ENCODE measurements around the gene AXDND1.
"Not testable (repeated sequence)": the region's sequence is repeated elsewhere in the genome, so short reads cannot be mapped to it uniquely, and the experiment has no call there.

AXDND1 gene

GRCh38 chr1:179365342-179366092 lies at the start of gene AXDND1:
Gene AXDND1 (plus strand): TSS chr1:179365971. CDS start chr1:179366510, 539 bp downstream.
- DNase-seq = peak; percentile 77

GRCh38 chr1:179318491-179318890 lies 47.3 kb upstream of the AXDND1 start:
- DNase-seq = no peak

DNA sequence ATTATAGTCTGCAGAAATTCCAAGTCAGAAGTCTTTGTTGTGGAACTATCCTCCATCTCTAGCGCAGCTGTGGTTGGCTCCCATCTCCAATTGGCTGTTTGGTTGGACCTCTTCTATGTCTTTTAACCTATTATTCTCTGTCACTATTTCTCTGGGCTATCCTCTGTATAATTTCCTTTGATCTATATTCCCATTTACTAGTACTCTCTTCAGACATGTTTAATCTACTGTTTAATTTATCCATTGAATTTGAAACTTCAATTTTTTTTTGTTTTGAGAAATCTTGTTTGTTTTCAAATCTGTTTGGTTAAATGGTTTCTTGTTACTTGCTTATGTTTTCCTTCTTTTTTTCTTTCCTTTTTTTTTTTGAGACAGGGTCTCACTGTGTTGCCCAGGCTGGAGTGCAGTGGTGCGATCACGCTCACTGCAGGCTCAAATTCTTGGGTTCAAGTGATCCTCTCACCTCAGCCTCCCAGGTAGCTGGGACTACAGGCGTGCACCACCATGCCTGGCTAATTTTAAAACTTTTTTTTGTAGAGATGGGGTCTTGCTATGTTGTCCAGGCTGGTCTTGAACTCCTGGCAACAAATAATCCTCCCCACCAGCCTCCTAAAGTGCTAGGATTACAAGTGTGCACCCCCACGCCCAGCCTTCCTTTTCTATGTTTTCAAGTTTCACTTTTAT lies 44.1 kb upstream of the AXDND1 start:
- no peak for DNase-seq

DNA sequence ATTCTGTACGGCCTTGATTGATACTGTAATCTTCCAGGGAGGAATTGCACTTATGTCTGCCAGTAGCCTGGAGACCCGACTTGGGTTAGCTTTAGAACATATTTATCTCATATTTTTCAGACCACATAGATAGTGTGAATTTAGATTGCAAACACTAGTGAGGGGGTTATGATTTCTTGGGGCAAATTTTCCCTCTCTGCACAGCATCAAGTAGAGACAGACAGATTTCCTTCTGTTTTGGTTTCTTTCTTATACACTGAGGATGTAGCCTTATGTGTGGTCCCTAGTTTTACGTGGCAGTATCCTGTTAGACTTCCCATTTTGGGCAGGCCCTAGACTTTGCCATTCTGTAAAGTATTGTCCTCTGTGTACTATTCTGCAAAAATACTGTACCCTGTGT lies 43.2 kb upstream of the AXDND1 start:
- no peak for DNase-seq

DNA sequence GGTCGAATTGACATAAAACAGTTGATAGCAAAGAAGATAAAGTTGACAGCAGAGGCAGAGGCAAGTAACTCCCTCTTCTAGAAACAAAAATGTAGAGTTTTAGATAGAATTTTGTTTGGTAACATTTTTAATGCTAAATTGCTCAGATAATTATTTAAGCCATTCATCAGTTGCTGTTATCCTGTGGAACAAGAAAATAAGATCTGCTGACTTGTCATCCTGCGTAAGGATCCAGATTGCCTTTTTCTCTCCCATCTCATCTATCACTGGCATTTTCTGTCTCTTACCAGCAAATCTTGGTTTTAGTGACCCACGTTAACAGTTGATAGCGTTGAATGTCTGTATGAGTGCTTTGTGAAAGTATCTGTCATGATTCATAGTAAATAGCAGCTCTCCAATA lies 42.3 kb upstream of the AXDND1 start:
- DNase-seq = no peak

GRCh38 chr1:179325836-179326235 lies 39.9 kb upstream of the AXDND1 start:
- DNase-seq = no peak

DNA sequence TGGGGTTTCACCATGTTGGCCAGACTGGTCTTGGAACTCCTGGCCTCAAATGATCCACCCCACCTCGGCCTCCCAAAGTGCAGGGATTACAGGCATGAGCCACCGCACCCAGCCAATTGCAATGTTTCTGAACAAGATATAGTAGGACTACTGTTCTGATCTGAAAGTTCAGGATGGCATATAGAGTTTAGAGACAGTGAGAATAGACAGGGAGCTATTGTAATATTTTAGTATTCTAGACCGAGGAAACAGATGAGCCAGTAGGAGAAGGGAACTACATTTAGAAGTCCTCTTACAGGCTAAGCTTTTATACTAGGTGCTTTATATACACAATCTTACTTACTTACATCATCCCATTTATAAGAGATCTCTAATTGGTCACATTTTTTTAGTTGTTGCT lies 39.0 kb upstream of the AXDND1 start:
- DNase-seq = no peak

- no peak for DNase-seq
Observed at GRCh38 chr1:179327196-179327595, 38.6 kb upstream of the AXDND1 start.

- no peak for DNase-seq
Observed at GRCh38 chr1:179327679-179328078, 38.1 kb upstream of the AXDND1 start.

GRCh38 chr1:179329862-179330261 lies 35.9 kb upstream of the AXDND1 start:
- no peak for DNase-seq

DNA sequence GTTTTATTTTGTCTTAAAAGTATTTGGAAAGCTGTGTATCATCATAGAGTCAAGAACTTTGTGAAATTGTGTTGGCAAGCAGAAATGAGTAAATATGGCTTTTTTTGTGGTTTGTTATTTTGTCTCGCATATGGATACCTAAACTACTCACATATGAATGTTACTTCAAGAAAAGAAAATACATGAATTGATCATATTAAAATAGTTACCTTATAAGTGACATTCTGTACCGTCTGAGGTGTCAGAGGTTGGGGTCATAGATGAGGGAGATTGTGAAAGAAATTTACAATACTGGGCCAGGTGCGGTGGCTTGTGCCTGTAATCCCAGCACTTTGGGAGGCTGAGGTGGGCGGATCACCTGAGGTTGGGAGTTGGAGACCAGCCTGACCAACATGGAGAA lies 31.3 kb upstream of the AXDND1 start:
- no peak for DNase-seq

DNA sequence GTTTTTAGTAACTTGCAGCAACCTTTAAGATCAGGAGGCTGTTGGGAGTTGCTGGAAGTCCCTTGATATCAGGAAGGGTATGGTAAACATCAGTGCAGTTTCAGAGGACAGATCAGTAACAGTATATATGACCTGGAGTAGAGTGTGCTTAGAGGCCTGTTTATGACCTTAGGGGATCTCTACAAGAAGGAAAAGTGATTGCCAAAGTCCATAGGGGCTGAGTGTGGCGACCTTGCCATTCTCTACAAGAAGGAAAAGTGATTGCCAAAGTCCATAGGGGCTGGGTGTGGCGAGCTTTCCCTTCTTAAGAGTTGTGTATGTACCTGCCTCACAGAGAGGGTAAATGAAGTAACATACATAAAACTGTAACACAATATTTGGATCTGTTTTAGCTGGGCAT lies 28.5 kb upstream of the AXDND1 start:
- no peak for DNase-seq

GRCh38 chr1:179337942-179338560 lies 27.7 kb upstream of the AXDND1 start:
- DNase-seq = no peak

- DNase-seq = no peak
Observed at GRCh38 chr1:179340918-179341317, 24.9 kb upstream of the AXDND1 start.

DNA sequence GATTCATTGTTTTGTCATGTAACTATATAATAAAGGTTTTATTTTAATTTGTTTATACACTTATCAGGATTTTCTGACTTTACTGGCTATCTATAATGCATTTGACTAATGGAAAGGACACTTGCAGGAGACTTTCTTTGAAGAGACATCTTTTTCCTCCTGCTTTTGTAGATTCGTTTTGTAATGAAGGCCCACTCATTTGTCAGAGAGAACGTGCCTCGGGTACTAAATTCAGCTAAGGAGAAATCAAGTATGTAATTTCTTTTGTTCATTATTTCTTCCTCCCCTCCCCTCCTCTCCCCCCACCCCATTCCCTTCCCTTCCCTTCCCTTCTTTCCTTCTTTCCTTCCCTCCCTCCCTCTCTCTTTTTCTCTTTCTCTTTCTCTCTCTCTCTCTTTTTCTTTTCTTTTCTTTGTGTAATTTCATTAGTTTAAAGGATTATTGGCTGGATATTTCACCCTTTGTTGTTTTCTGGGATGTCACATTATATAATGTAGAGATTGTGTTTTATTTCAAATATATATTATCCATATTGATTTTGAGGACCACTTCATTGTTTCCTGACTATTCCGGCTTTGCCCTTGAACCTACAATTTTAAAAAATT lies 23.7 kb upstream of the AXDND1 start:
- no peak for DNase-seq

DNA sequence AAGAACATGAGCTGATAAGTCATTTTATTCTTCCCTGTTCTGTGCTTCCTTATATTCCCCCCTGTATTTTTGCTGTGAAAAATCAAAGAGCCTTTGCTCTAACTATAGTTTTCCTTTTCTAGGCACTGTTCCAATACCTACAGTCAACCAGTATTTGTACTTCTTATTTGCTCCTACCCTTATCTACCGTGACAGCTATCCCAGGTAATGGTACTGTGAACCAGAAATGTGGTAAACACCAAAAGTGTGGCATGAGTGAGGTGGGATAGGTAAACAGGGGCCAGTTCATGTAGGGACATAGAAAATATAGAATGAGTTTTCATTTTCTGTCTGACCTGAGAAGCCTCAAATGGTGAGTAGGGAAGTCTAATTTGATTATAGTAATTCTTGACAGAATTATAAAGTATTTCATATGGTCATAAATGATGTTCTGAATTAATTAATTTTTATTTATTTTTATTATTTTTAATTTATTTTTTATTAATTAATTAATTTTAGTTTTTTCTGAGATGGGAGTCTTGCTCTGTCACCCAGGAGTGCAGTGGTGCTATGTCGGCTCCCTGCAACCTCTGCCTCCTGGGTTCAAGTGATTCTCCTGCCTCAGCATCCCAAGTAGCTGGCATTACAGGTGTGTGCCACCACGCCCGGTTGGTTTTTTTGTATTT lies 22.9 kb upstream of the AXDND1 start:
- no peak for DNase-seq

DNA sequence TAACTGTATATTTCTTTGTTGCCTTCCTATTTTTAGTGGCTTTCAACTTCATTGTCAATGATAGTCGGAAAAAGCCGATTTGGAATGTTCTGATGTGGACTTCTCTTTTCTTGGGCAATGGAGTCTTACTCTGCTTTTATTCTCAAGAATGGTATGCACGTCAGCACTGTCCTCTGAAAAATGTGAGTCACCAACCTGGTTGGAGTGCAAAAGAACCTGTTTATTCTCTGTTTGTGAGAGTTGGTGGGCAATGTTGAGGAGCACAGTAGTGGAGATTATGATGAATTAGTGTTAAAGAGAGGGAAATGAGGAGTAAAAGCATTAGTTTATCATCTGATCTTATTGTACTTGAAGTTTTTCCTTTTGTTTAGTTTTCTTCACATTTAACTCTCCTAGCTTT lies 14.5 kb upstream of the AXDND1 start:
- no peak for DNase-seq

- DNase-seq = no peak
Observed at GRCh38 chr1:179352236-179352635, 13.5 kb upstream of the AXDND1 start.

DNA sequence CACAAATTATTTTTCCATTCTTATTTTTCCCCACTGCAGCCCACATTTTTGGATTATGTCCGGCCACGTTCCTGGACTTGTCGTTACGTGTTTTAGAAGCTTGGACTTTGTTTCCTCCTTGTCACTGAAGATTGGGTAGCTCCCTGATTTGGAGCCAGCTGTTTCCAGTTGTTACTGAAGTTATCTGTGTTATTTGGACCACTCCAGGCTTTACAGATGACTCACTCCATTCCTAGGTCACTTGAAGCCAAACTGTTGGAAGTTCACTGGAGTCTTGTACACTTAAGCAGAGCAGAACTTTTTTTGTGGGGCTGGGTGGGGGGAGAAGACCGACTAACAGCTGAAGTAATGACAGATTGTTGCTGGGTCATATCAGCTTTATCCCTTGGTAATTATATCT lies 12.2 kb upstream of the AXDND1 start:
- DNase-seq = no peak

DNA sequence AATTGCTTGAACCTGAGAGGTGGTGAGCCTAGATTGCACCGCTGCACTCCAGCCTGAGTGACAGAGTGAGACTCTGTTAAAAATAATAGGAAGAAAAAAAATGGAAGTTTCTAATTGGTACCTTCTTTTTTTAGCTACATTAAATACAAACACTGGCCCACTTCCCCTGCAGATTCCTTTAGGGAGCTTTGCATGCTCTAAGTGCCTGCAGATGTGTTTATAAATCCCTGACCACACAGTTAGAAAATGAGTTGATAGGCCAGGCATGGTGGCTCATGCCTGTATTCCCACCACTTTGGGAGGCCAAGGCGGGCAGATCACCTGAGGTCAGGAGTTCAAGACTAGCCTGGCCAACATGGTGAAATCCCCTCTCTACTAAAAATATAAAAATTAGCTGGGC lies 4.1 kb upstream of the AXDND1 start:
- DNase-seq = not testable (repeated sequence)

- no peak for DNase-seq
Observed at GRCh38 chr1:179366093-179366800, 476 bp downstream of the AXDND1 start.

DNA sequence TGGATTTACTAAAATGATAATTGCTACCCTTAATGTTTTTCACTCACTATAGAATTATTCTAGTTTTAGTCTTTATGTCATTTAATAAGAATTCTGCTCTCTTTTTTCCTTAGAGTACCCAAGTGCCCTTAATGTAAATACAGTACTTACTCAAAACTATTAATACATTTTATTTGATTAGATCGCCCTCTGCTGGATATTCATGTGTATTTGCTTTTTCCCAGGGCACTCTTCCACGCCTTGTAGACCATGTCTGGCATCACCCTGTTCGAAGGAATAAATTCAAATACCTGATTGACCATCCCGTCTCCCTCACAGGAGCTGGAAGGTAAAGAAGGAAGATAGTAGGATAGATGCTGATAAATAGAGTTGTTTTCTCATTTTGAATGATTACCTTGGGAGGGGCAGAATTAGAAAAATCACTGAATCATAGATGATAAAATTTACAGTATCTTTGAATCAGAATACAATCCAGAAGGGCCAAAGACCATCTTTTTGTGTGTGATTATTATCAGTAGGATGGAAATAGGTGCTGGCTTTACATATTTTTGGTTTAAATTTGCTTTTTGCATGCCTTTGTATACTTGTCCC lies 4.1 kb downstream of the AXDND1 start:
- peak; percentile 67 for DNase-seq
